ENCODE measurements around the gene RTP3. TPM values are rescaled to one million over a fixed set of nuclear protein-coding genes. Genes with fewer than 3 reads are reported as not detected.
A peak's percentile ranks its signal among the peaks of the same experiment; 100 is the strongest.

Gene RTP3
- total and polyA plus RNA-seq, 2 donors (not counting 1 experiment from before 2014, with no cell fraction given) = not detected

DNA sequence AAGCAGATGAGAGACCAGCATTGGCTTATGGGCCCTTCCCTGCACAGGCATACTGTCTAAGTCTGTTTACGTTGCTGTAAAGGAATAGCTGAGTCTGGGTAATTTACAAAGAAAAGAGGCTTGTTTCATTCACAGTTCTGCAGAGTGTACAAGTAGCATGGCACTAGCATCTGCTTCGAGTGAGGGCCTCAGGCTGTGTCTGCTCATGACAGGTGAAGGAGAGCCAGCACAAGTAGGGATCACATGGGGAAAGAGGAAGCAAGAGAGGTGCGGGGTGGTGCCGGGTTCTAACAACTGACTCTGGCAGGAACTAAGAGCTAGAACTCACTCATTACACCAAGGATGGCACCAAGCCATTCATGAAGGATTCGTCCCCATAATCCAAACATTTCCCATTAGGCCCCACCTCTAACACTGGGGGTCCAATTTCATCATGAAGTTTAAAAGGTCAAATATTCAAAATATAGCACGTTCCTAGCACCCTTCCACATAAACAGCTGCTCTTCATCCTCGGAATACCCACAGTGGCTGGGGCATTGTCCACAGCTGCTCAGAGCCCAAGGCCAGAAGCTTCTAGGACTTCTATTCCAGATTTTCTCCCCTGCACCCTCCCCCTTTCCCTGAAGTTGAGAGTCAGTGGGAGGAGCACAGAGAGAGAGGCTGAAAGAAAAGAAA lies 5.6 kb downstream of the RTP3 start:
- Histone ChIP-seq H3K9ac (ENCODE audit: low read length) (no peak overlapping the region), H3K9me3 (ENCODE audit: control extremely low read depth in 1 of 3, control insufficient read depth in 2 of 3, insufficient read depth in 1 of 3, low read length in 2 of 3) (peaks cover 0 to 16% (median 0%) of the 10 kb centered on the region in 3 donors), H3K4me1 (ENCODE audit: control insufficient read depth in 2 of 2, insufficient read depth in 2 of 2, low read length in 2 of 2) (peaks cover 13 to 21% of the 10 kb centered on the region in 2 donors), H3K27me3 (replicated peaks in 1 of 4; ENCODE audit: control extremely low read depth in 1 of 4, control insufficient read depth in 3 of 4, insufficient read depth in 4 of 4, low read length in 3 of 4) (peaks cover 0 to 5% (median 0%) of the 10 kb centered on the region in 4 experiments), H3K36me3 (replicated peaks in 1 of 2; ENCODE audit: control extremely low read depth in 1 of 2, control insufficient read depth in 1 of 2, extremely low read depth in 1 of 2, insufficient read depth in 2 of 2, low read length in 1 of 2) (no peaks in the 10 kb centered on the region), H3K4me2 (replicated peaks; ENCODE audit: low read depth, low read length, poor library complexity, severe bottlenecking) (no peak overlapping the region), H4K20me1 (ENCODE audit: control insufficient read depth, insufficient read depth, low read length, poor library complexity, severe bottlenecking) (no peaks in the 10 kb centered on the region), H3K79me2 (ENCODE audit: control insufficient read depth, insufficient read depth, low read length) (no peaks in the 10 kb centered on the region), H3K4me3 (ENCODE audit: control extremely low read depth in 1 of 5, extremely low read depth in 1 of 5, insufficient read depth in 1 of 5, low read depth in 2 of 5, low read length in 4 of 5) (no peak overlapping the region), H3K27ac (ENCODE audit: low read length in 2 of 2) (no peak overlapping the region), H2AFZ (ENCODE audit: insufficient read depth, low read depth, low read length, poor library complexity, severe bottlenecking) (no peak overlapping the region)
- POLR2A ChIA-PET = interaction anchor here (0.9 kb wide), 1 partner anchor 43 kb away, joined by 7 read pairs; no protein-coding TSS in a partner anchor
- H3K4me1 Mint-ChIP-seq = peaks cover 44% of the 10 kb centered on the region
- intact Hi-C loops (cut with micrococcal nuclease) = no loop called here
- ATAC-seq (ENCODE audit: low read depth) = no peak
- 91% methylated on average over 7 of the region's 7 CpGs for WGBS (ENCODE audit: insufficient coverage)
- no peak overlapping the region for H3K27ac Mint-ChIP-seq
- peaks cover 6% of the 10 kb centered on the region for H3K9me3 Mint-ChIP-seq (ENCODE audit: insufficient read depth)
- H3K27me3 Mint-ChIP-seq = no peaks in the 10 kb centered on the region
- no peak for TF ChIP-seq EZH2 (IDR thresholded peaks at IDR 0.05; ENCODE audit: borderline replicate concordance, insufficient read depth, low read depth, low read length, poor library complexity, severe bottlenecking)
- TF ChIP-seq, protein P1, sequence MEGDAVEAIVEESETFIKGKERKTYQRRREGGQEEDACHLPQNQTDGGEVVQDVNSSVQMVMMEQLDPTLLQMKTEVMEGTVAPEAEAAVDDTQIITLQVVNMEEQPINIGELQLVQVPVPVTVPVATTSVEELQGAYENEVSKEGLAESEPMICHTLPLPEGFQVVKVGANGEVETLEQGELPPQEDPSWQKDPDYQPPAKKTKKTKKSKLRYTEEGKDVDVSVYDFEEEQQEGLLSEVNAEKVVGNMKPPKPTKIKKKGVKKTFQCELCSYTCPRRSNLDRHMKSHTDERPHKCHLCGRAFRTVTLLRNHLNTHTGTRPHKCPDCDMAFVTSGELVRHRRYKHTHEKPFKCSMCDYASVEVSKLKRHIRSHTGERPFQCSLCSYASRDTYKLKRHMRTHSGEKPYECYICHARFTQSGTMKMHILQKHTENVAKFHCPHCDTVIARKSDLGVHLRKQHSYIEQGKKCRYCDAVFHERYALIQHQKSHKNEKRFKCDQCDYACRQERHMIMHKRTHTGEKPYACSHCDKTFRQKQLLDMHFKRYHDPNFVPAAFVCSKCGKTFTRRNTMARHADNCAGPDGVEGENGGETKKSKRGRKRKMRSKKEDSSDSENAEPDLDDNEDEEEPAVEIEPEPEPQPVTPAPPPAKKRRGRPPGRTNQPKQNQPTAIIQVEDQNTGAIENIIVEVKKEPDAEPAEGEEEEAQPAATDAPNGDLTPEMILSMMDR (IDR thresholded peaks at IDR 0.05) = no peak
- H3K4me3 Mint-ChIP-seq = no peak overlapping the region
- DNase-seq = no peak
- CTCF ChIA-PET = interaction anchor here (0.9 to 8.5 kb wide), 3 partner anchors 15 to 57 kb away, joined by 4 to 92 read pairs (median 36); no protein-coding TSS in a partner anchor

DNA sequence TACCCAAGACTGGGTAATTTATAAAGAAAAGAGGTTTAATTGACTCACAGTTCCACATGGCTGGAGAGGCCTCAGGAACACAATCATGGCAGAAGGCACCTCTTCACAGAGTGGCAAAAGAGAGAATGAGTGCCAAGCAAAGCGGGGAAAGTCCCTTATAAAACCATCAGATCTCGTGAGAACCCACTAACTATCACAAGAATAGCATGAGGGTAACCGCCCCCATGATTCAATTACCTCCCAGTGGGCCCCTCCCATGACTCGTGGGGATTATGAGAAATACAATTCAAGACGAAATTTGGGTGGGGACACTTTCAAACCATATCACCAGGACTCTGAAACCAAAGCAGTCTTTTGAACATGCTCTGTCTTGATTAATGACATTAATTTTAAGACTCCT lies 7.0 kb downstream of the RTP3 start:
- ChIA-PET POLR2A (no interaction called here), CTCF (no interaction called here)
- Histone ChIP-seq H3K36me3 (replicated peaks in 1 of 2; ENCODE audit: control extremely low read depth in 1 of 2, control insufficient read depth in 1 of 2, extremely low read depth in 1 of 2, insufficient read depth in 2 of 2, low read length in 1 of 2) (no peaks in the 10 kb centered on the region), H3K79me2 (ENCODE audit: control insufficient read depth, insufficient read depth, low read length) (no peaks in the 10 kb centered on the region), H4K20me1 (ENCODE audit: control insufficient read depth, insufficient read depth, low read length, poor library complexity, severe bottlenecking) (no peaks in the 10 kb centered on the region), H3K9ac (ENCODE audit: low read length) (no peak overlapping the region), H3K9me3 (ENCODE audit: control extremely low read depth in 1 of 3, control insufficient read depth in 2 of 3, insufficient read depth in 1 of 3, low read length in 2 of 3) (peaks cover 0 to 16% (median 0%) of the 10 kb centered on the region in 3 donors), H3K4me1 (ENCODE audit: control insufficient read depth in 2 of 2, insufficient read depth in 2 of 2, low read length in 2 of 2) (peaks cover 13 to 21% of the 10 kb centered on the region in 2 donors), H3K27ac (ENCODE audit: low read length in 2 of 2) (no peak overlapping the region), H3K4me2 (replicated peaks; ENCODE audit: low read depth, low read length, poor library complexity, severe bottlenecking) (no peak overlapping the region), H2AFZ (ENCODE audit: insufficient read depth, low read depth, low read length, poor library complexity, severe bottlenecking) (no peak overlapping the region), H3K4me3 (ENCODE audit: control extremely low read depth in 1 of 5, extremely low read depth in 1 of 5, insufficient read depth in 1 of 5, low read depth in 2 of 5, low read length in 4 of 5) (no peak overlapping the region), H3K27me3 (replicated peaks in 1 of 4; ENCODE audit: control extremely low read depth in 1 of 4, control insufficient read depth in 3 of 4, insufficient read depth in 4 of 4, low read length in 3 of 4) (peaks cover 0 to 5% (median 0%) of the 10 kb centered on the region in 4 experiments)
- DNase-seq (peak; percentile 45), ATAC-seq (ENCODE audit: low read depth) (peak; percentile 33)
- intact Hi-C loops (cut with micrococcal nuclease) = no loop called here
- WGBS (ENCODE audit: insufficient coverage) = no CpG with 5 or more reads among the region's 5 CpGs
- Mint-ChIP-seq H3K4me3 (no peak overlapping the region), H3K27ac (no peak overlapping the region), H3K27me3 (no peaks in the 10 kb centered on the region), H3K9me3 (ENCODE audit: insufficient read depth) (peaks cover 6% of the 10 kb centered on the region), H3K4me1 (peaks cover 42% of the 10 kb centered on the region)
- TF ChIP-seq EZH2 (IDR thresholded peaks at IDR 0.05; ENCODE audit: borderline replicate concordance, insufficient read depth, low read depth, low read length, poor library complexity, severe bottlenecking) = no peak
- TF ChIP-seq, protein P1 (IDR thresholded peaks at IDR 0.05) = no peak

Data from B cell (primary cell).